SIG-M5 treated with dmso at 0.1 percent for 504 hours (cell line): Measurements from ENCODE around the gene LRRC56.

Experiments used
- DNase-seq: peaks from one replicate; lab custom pipeline; 2025; ENCODE audit not compliant: unreplicated experiment; lab: John Stamatoyannopoulos, UW

LRRC56 gene

DNA sequence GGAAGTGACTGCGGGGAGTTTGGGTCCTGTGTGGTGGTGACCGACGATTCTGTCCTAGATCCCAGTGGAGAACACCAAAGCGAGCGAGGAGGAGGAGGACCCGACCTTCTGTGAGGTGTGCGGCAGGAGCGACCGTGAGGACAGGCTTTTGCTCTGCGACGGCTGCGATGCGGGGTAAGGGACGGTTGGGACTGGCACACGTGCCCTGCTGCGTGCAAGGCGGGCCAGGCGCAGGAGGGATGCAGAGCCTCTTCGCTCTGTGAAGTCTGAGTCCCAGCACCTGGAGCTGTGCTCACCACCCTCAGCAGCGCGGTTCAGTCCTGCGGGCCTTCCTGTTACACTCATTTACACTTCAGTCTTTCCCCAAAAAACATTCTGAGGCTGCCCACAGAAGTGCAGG is 55.2 kb downstream of the LRRC56 start:
- no peak for DNase-seq

DNA sequence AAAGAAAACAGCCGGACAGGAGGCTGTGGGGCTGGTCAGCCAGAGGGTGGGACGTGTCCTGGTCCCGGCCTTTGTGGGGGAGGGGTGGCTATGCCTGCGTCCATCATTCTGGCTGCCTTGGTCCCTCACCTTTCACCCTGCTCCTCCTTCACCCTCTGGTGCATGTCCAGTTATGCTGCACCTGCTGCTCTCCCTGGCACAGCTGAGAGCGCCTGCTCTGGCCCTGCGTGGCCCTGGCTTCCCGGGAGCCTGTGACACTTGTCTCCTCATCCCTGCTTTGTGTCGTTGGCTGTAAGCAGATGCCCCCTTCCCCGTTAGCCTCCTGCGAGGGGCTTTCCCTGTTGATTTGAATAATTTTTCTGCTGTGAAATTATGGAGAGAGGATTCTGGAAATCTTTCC is 55.6 kb downstream of the LRRC56 start:
- no peak for DNase-seq

DNA sequence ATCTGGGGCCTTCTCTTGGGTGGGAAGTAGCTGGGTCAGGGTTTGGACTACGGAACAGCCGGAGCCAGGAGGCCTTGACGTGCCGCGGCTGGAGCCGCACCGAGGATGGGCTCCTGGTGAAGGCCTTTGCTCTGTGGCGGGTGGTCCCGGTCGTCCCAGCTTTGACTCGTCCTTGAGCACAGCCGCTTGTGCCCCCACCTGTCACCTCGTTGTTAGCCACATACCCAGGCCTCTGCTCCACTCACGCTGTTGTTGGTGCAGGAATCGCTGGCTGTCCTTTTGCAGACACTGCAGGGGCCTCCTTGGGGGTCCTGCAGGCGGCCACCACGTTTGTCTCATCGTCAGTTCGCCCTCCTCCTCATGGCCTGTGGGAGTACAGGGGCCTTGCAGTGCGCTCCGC is 56.0 kb downstream of the LRRC56 start:
- no peak for DNase-seq

DNA sequence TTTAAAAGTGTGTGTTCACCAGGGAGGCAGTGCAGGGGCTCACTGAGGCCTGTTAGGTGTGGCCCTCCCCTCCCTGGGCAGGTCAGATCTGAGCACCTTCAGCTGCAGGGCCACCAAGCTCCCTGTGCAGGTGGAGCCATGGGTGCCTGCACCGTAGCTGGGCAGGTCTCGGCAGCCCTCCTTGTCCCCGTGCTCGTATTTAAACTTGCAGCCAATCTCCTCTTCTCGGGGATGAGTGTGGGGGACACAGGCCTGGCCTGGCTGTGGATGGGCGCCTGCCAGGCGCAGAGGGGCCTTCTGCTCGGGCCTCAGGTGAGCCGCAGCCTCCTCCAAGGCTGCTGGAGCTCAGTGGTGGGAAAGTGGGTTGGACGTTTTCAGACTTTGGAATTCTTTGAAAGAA is 58.1 kb downstream of the LRRC56 start:
- DNase-seq = no peak

DNA sequence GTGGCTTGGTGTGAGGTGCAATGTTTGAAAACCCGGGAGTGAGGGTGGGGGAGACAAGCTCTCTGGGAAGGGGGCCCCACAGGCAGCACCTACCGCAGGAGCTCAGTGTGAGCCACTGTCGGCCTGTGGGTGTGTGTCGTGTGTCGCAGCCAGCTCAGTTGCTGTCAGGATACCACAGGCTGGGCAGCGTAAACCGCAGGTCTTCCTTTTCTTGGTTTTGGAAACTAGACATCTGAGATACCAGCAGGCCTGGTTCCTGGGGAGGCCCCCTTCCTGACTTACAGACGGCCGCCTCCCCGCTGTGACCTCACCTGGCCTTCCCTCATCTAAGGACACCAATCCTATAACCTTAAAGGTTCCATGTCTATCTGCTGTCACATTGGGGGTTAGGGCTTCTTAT is 59.0 kb downstream of the LRRC56 start:
- DNase-seq = no peak

DNA sequence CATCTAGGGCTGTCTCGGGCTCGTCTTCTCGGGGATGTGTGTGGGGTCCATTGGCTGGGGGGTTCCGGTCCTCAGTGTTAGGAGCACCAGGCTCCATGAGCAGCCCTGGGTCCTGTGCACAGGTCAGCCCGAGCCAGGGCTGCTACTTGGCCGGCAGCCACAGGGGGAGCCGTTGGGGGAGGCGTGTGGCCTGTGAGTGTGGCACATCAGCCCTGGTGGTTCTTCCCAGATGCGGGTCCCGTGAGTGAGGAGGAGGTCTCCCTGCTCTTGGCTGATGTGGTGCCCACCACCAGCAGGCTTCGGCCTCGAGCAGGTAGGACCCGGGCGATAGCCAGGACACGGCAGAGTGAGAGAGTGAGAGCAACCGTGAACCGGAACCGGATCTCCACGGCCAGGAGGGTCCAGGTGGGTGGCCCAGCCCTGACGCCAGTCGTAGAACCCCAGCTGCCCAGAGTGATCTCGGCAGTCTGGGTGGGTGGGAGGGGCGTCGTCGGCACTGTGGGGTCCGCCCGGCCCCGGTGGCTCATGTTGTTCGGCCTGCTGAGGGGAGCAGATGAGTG is 59.9 kb downstream of the LRRC56 start:
- DNase-seq = no peak

DNA sequence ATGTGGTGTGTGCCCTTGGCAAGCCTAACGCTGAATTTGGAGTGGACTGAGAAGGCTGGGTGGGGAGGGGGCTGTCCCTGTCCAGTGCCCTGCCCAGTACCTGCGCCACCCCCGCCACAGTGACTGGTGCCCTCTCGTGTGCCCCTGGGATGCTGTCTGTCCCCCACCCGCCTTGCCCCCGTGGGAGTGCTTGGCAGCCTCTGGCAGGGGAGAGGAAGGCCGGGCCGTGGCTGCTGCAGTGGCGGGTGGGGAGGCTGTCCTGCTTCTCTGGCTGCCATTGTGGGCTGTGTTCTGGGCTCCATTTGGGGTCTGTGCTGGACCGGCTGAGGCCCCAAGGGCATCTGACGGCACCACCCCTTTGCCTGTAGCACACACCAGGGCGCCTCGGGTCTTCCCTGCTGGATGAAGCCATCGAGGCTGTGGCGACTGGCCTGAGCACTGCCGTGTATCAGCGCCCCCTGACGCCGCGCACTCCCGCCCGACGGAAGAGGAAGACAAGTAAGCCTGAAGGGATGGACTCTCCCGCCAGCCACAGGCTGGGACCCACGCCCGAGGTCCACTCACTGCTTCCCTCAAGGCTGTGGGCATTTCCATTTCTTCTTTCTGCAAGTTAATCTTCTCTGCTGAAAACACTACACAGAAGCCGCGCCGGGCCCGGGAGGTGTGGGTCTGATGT is 60.8 kb downstream of the LRRC56 start:
- DNase-seq = no peak

DNA sequence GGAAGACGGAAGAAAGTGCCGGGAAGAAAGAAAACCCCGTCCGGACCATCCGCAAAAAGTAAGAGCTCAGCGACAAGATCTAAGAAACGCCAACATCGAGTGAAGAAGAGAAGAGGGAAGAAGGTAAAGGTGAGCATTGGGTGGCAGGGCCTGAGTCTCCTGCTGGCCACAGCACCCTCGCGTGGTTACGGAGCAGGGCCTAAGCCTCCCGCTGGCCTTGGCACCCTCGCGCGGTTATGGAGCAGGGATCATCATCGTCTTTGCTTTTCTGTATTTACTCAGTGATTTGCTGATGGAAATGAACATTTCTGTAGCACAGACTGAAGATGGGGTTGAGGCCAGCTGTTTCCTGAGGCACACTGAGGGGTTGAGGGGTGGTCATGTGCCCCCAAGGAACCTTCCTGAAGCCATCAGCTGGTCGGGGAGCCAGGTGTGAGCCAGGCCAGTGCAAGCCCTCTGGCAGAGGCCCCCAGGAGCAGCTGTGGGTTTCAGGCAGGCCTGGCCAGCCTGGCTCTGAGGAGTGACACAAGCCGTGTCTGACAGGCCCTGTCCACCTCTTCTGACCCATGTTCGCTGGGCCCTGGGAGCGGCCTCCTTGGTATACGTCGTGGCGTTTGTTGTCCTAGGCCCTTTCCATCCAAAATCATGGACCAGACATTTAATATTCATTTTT is 64.4 kb downstream of the LRRC56 start:
- DNase-seq = no peak

DNA sequence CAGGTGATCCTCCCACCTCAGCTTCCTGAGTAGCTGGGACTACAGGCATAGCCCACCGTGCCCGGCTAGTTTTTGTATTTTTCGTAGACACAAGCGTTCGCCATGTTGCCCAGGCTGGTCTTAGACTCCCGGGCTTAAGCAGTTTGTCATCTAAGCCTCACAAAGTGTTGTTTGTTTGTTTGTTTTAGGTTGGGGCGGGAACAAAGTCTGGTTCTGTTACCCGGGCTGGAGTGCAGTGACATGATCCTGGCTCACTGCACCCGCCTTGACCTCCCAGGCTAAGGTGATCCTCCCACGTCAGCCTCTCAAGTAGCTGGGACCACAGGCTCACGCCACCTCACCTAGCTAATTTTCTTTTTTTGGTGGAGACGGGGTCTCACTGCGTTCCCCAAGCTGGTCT is 65.8 kb downstream of the LRRC56 start:
- no peak for DNase-seq
